HL-60 (cell line): Measurements from ENCODE around the gene IQGAP1.

Experiments
- DNase-seq, 2 experiments: peaks; one replicate each; pipeline ENCODE4 v3.0.0-alpha.2; 2010 to 2020; ENCODE audit warnings: low read depth in 1 of 2, low spot score in 1 of 2
- H3K27ac ChIP-seq: fragments of 250-450 bp; sonication (Bioruptor Pico); replicated peaks from 2 replicates; pipeline ENCODE4 v1.5.1; 2020; ENCODE audit warnings: mild to moderate bottlenecking, moderate library complexity
- H3K27me3 ChIP-seq: fragments of 250-450 bp; sonication (Bioruptor Pico); 2 replicates; pipeline ENCODE4 v1.5.1; 2021; ENCODE audit warnings: mild to moderate bottlenecking, moderate library complexity; ENCODE audit not compliant: insufficient read depth, poor library complexity, severe bottlenecking
- H3K4me3 ChIP-seq: replicated peaks from 2 replicates; pipeline ENCODE4 v1.5.1; 2011; ENCODE audit warnings: mild to moderate bottlenecking, control low read depth, low read length; ENCODE audit not compliant: insufficient read depth
- CTCF ChIP-seq: IDR thresholded peaks from one replicate; pipeline ENCODE4 v1.5.1; 2011; ENCODE audit warnings: low read length, control low read depth, inconsistent platforms; ENCODE audit not compliant: insufficient read depth
- GABPA ChIP-seq: IDR thresholded peaks from 2 replicates; pipeline ENCODE4 v1.6.1; 2012; ENCODE audit warnings: low read depth
- POLR2AphosphoS5 ChIP-seq: IDR thresholded peaks from 2 replicates; pipeline ENCODE4 v1.6.1; 2012; ENCODE audit warnings: low read depth
- REST ChIP-seq: IDR thresholded peaks from 2 replicates; pipeline ENCODE4 v1.6.1; 2012; ENCODE audit warnings: low read depth; ENCODE audit not compliant: insufficient replicate concordance
- SPI1 ChIP-seq: IDR thresholded peaks from 2 replicates; pipeline ENCODE4 v1.6.1; 2012; ENCODE audit warnings: low read depth, mild to moderate bottlenecking, borderline replicate concordance

IQGAP1 gene

GRCh38 chr15:90535254-90535653, 147.2 kb downstream of the IQGAP1 start:
- H3K27me3 ChIP-seq = no peaks in the 10 kb centered on the region
- TF ChIP-seq CTCF (no peak), GABPA (no peak), SPI1 (no peak), REST (no peak), POLR2AphosphoS5 (no peak)
- no peak for DNase-seq
- no peak overlapping the region for H3K4me3 ChIP-seq
- no peak overlapping the region for H3K27ac ChIP-seq

- Histone ChIP-seq H3K27ac (no peak overlapping the region), H3K27me3 (no peaks in the 10 kb centered on the region), H3K4me3 (no peak overlapping the region)
- DNase-seq = no peak
- TF ChIP-seq REST = no peak
- no peak for TF ChIP-seq SPI1
- no peak for TF ChIP-seq POLR2AphosphoS5
- TF ChIP-seq GABPA = no peak
- TF ChIP-seq CTCF = no peak
Observed at GRCh38 chr15:90539789-90540188, 151.7 kb downstream of the IQGAP1 start.

DNA sequence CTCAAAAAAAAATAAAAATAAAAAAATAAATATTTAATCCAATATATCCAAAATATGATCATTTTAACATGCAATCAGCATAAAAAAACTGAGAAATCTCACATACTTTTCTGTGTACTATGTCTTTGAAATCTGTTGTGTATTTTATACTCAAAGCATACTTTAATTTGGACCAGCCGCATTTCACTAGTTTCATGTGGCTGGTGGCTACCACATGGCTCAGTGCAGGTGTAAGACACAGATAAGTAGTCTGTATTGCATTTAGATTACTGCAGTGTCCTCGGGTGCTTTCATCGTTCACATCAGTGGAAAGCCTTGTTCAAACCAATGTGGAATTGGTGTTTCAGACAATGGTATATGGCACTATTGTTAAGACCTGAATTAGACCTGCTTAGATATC, 152.7 kb downstream of the IQGAP1 start:
- Histone ChIP-seq H3K4me3 (no peak overlapping the region), H3K27ac (no peak overlapping the region), H3K27me3 (no peaks in the 10 kb centered on the region)
- no peak for TF ChIP-seq GABPA
- DNase-seq = no peak

- TF ChIP-seq POLR2AphosphoS5 (no peak), CTCF (no peak), GABPA (no peak)
- Histone ChIP-seq H3K27me3 (no peaks in the 10 kb centered on the region), H3K27ac (no peak overlapping the region), H3K4me3 (no peak overlapping the region)
- DNase-seq = no peak
Observed at GRCh38 chr15:90545095-90545494, 157.1 kb downstream of the IQGAP1 start.
